IPS-11a (cell line): ENCODE data around the gene XKR3.
"Not testable (repeated sequence)": the region's sequence is repeated elsewhere in the genome, so short reads cannot be mapped to it uniquely, and the experiment has no call there.

Source experiments
- H3K4me3 ChIP-seq: one replicate; pipeline ENCODE4 v1.5.1; 2013; ENCODE audit warnings: low read depth, low read length, control low read depth

The XKR3 gene

DNA sequence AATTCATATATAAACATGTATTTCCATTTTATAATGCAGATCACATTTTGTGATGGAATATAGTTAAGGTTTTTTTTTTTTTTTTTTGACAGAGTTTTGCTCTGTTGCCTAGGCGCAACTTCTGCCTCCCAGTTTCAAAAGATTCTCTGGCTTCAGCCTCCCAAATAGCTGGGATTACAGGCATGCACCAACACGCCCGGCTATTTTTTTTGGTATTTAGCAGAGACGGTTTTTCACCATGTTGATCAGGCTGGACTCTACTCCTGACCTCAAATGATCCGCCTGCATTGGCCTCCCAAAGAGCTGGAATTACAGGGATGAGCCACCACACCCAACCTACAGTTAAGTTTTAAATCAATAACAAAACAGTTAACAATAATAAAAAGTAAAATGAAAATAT lies 18.8 kb downstream of the XKR3 start:
- H3K4me3 ChIP-seq, result no peak overlapping the region

DNA sequence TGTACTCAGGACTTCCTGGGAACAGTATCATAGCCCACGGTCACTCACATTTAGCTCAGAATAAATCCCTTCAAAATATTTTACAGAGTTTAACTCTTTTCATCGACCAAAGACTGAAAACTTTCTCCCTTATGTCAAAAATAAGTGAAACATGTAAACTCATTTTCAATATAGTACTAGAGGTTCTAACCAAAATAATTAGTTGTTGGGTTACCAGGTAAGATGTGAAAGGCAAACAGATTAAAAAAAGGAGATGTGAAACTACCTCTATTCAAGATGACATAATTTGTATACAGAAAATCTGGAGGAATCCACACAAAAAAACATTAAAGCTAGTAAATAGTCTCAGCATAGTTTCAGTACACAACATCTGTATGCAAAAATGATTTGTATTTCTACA lies 20.3 kb downstream of the XKR3 start:
- no peak overlapping the region for H3K4me3 ChIP-seq

DNA sequence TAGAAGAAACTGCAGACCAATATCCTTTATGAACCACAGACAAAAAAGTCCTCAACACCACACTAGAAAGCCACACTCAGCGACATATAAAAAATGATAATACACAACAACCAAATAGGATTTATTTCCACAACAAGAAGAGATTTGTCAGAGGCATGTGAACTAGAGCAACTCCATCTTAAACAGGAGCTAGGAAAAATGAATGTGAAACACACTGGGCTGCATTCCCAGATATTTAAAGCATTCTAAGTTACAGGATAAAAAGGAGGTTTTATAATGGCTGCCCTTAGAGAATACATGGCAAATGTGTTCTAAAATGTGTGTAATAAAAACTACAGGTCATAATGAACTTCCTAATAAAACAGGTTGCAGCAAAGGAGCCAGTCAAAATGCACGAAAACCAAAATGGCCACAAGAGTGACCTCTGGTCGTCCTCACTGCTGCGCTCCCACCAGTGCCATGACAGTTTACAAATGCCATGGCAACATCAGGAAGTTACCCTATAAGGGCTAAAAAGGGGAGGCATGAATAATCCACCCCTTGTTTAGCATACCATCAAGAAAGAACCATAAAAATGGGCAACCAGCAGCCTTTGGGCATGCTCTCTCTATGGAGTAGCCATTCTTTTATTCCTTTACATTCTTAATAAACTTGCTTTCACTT lies 21.8 kb downstream of the XKR3 start:
- no peak overlapping the region for H3K4me3 ChIP-seq

DNA sequence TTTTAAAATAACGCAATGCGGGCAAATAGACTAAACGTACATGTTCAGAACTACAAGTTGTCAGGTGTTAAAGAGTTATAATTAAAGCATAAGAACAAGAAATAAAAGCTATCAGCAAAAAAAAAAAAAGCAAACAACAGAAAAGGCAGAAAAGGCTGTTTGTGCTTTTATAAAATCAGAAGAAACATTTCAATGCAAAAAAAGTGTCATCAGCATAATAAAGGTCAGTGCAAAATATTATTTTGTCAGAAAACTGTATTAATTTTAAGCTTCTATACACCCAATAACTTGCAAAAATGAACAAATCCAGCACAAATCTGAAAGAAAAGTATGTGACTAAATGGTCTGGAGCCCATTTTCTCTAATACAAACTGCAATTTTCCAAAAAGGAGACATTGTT lies 23.6 kb downstream of the XKR3 start:
- no peak overlapping the region for H3K4me3 ChIP-seq

DNA sequence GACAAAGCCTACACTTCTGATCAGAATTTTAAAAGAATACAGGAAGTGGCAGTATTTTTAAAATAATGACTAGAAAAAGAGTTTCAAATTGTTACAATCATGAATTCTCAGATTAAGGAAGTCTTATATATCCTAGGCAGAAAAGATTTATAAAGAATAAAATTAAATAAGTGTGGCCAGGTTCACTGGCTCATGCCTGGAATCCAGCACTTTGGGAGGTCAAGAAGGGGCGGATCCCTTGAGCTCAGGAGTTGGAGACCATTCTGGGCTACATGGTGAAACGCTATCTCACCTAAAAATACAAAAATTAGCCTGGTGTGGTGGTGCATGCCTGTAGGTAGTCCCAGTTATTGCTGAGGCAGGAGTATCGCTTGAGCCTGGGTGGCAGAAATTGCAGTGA lies 24.1 kb downstream of the XKR3 start:
- H3K4me3 ChIP-seq, result no peak overlapping the region

DNA sequence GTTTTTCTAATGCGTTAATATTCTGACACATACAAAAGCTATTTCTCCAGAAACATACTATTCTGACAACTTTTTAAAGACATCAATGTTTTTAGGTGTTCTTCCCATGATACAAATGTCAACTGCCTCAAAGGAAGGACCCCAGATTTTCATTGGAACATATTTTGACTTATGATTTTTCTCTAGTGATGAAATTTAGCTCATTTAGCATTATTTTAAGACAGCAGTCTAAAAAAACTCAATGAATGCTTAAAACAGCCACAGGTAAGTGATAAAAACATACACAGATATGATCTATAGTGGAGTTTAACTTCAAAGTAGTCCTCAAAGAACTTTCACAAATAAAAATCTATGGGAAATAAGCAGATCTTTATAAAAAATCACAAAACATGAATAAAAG lies 24.9 kb downstream of the XKR3 start:
- no peak overlapping the region for H3K4me3 ChIP-seq

GRCh38 chr22:16795504-16795903 lies 29.7 kb downstream of the XKR3 start:
- H3K4me3 ChIP-seq, result not testable (repeated sequence)

DNA sequence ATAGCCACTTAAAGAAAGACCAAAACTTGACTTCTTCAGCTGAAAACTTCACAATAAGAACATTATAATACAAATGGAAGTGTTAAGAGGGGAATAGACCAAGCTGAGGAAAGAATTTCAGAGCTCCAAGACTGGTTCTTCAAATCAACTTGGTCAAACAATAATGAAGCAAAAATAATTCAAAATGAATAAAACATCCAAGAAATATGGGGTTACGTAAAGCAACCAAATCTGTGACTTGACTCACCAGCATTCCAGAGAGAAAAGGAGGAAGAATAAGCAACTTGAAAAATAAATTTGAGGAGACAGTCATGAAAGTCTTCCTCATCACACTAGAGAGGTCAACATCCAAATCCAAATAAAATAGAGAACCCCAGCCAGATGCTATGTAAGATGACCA lies 31.4 kb downstream of the XKR3 start:
- no peak overlapping the region for H3K4me3 ChIP-seq

GRCh38 chr22:16789860-16790493 lies 35.2 kb downstream of the XKR3 start:
- H3K4me3 ChIP-seq, result no peak overlapping the region

DNA sequence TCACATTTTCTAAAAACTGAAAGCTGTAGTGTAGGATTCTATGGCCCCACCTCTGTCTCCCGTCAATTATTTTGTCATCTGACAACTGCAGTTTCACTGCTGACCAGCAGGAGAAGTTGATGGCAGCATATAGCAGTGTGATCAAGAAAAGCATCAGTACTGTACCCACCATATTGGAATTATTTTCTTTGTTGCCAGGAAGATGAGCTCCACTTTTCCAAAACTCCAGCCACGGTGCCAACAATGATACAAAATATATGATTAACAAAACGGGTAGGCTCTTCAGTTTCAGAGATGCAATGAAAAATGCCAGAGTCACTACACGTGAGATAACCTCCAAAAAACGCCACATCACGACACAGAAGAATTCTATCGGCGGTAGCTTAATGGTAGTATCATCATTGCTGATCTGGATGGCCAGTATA lies 41.3 kb downstream of the XKR3 start:
- H3K4me3 ChIP-seq, result no peak overlapping the region

- no peak overlapping the region for H3K4me3 ChIP-seq
These were observed 41.8 kb downstream of the XKR3 start for GRCh38 chr22:16783453-16783852.

DNA sequence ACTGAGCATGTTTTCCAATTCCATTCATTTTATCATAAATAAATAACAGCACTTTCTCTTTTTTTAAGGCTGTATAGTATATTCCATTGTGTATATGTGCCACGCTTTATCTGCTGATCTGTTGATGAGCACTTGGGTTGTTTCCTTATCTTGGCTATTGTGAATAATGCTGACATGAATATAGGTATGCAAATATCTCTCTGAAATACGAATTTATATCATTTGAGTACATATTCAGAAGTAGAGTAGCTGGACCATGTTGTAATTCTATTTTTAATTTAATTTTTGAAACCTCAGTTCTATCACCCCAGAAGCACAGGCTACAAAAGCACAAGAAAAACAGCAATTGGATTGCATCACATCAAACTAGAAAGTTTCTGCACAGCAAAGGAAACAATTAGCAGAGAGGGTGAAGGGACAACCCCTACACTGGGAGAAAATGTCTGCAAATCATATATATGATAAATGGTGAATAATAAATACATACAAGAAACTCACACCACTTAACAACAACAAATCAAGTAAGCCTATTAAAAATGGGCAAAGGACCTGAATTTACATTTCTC lies 43.4 kb downstream of the XKR3 start:
- no peak overlapping the region for H3K4me3 ChIP-seq

- no peak overlapping the region for H3K4me3 ChIP-seq
These were observed 44.0 kb downstream of the XKR3 start for GRCh38 chr22:16781074-16781763.

DNA sequence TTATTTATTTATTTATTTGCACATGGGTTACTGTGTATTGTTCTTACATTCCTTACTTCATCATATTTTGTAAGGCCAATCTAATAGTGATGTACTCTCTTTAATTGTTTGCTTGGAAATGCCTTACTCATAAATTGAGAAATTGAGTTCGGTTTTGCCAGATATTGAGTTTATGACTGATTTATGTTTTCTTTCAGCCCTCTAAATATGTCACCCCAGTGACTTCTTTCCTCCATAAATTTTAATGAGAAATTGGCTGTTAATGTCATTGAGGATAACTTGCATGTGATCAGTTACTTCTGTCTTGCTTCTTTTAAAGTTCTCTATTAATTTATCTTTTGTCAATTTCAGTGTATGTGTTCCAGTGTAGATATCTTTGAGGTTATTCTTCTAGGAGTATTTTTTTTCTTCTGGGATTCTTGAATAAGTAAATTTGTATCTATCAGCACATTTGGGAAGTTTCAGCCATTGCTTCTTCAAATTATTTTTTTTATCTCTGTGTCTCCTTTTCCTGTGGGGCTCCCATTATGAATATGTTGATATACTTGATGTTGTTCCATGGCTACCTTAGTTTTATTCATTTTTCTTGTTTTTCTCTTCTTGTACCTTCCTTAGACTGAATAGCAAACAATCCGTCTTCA lies 47.8 kb downstream of the XKR3 start:
- no peak overlapping the region for H3K4me3 ChIP-seq

DNA sequence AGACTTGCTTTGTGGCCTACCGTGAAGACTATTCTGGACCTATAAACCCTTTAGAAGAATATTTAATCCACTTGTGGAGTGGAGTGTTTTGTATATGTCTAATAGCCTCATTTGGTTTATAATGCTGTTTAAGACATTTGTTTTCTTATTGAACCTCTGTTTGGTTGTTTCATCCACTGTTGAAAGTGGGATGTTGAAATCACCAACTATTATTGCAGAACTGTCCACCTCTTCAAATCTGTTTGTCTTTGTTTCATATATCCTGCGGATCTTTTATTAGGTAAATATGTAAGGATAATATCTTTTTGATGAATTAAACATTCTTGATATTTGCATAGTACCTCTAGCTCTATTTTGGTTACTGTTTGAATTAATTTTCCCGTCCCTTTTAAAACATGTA lies 49.1 kb downstream of the XKR3 start:
- H3K4me3 ChIP-seq, result no peak overlapping the region

DNA sequence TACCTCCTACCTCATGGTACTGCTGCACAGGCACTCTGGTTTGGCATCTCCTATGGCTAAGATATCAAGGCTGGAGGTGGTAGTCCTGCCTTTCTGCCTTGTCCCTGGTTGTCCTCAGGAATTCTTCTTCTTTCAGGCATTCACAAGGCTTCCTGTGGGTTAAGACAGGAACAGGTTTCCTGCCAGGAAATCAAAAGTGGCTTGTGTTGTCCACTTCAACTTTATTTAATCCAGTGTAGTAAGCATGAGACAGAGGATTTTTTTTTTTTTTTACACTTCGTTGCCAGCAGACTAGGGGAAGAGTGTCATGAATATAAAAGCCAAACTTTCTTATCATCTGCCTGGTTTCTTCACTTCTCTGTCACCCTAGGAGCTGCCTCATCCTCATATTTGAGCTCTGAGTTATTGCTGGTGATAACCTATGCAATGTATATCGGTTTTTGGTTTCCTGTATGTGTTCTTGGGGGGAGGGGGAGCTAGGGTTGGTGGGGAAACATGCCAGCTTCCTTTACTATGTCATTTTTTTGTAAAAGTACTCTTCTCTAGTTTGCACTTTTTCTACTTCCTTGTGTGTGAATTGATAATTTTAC lies 50.2 kb downstream of the XKR3 start:
- no peak overlapping the region for H3K4me3 ChIP-seq

DNA sequence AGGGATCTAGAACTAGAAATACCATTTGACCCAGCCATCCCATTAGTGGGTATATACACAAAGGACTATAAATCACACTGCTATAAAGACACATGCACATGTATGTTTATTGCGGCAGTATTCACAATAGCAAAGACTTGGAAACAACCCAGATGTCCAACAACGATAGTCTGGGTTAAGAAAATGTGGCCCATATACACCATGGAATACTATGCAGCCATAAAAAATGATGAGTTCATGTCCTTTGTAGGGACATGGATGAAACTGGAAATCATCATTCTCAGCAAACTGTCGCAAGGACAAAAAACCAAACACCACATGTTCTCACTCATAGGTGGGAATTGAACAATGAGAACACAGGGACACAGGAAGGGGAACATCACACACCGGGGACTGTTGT lies 53.6 kb downstream of the XKR3 start:
- not testable (repeated sequence) for H3K4me3 ChIP-seq

DNA sequence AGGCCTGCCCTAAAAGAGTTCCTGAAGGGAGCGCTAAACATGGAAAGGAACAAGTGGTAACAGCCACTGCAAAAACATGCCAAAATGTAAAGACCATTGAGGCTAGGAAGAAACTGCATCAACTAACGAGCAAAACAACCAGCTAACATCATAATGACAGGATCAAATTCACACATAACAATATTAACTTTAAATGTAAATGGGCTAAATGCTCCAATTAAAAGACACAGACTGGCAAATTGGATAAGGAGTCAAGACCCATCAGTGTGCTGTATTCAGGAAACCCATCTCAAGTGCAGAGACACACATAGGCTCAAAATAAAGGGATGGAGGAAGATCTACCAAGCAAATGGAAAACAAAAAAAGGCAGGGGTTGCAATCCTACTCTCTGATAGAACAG lies 57.3 kb downstream of the XKR3 start:
- H3K4me3 ChIP-seq, result not testable (repeated sequence)

DNA sequence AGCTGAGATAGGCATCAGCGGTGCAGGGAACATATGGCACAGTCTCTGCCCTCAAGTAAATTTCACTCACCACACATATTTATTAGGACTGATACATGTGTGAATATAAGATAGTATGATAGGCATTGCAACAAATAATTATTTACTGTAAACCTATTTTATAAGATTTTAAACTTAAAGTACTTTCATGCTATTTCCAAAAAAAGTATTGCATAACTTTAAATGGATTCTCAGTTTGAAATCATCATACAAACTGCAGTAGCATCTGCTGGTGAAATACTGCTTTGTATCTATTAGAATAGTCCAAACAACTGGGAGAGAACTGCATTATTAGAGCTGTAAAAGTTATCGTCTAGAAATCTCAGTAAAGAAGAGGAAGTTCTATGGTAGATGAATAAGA lies 63.0 kb downstream of the XKR3 start:
- H3K4me3 ChIP-seq, result not testable (repeated sequence)

DNA sequence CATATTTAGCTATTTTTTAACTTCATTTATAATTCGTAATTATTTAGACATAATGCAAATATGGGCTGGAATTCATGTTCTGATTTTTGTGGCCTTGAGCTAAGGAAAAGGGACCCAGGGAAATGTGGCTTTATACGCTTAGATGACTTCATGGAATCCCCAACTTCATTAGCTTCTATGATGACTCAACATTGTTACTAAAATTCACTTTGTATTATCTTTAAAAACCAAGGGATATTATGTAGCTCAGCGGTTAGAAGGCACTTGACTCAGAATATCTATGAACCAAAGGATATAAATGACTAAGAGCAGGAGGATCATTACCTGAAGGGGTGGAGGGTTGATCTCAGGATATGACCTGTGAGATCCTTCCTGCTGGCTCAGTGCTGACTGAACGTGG lies 64.8 kb downstream of the XKR3 start:
- not testable (repeated sequence) for H3K4me3 ChIP-seq

DNA sequence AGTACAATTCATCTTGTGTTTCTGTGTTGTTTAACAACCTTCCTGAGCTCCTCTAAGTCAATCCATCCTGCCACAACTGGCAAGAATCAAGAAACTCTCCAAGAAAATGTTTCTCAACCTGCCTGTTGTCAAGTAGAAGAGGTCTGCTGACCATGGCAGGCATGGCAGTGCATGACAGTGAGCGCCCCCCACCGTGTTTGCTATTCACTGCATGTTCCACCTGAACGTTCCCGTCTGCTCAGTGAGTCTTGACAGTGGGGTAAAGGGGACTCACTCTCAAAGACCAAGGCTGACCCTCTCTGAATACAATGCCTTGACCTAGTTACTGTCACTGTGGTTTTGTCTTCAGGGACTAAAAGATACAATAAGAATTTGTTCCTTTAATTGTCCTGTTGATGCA lies 75.9 kb downstream of the XKR3 start:
- H3K4me3 ChIP-seq, result not testable (repeated sequence)
